Measurements from ENCODE around the gene GATA5.

The GATA5 gene

GRCh38 chr20:62425281-62426058 lies 50.3 kb downstream of the GATA5 start:
- H3K14ac ChIP-seq (ENCODE audit: low read length), result peak overlapping the region; percentile 91
- peak overlapping the region; percentile 72 for H3K18ac ChIP-seq (ENCODE audit: low read length)
- H3K9ac ChIP-seq (ENCODE audit: low read depth, low read length, poor library complexity), result peak overlapping the region; percentile 55
- H3K4me2 ChIP-seq (ENCODE audit: insufficient read depth, low read length, poor library complexity, severe bottlenecking), result no peak overlapping the region
- H3K4me1 ChIP-seq (ENCODE audit: control insufficient read depth in 2 of 2, insufficient read depth in 1 of 2, low read depth in 1 of 2, low read length in 2 of 2), result peaks cover 0 to 15% of the 10 kb centered on the region in 2 donors
- DNase-seq (ENCODE audit: low spot score), result no peak
- WGBS, 2 donors (ENCODE audit: extremely low coverage in 2 of 2, insufficient read length in 2 of 2, insufficient replicate concordance in 1 of 2), result no CpG with 5 or more reads among the region's 21 CpGs
- H2AK5ac ChIP-seq (ENCODE audit: low read depth, low read length), result peak overlapping the region; percentile 76
- no peak overlapping the region for H3K4ac ChIP-seq (ENCODE audit: low read length)
- H2BK5ac ChIP-seq (ENCODE audit: low read length), result no peak overlapping the region
- H4K91ac ChIP-seq (ENCODE audit: low read depth, low read length, poor library complexity), result no peak overlapping the region
- no peak overlapping the region for H3K27ac ChIP-seq (replicated peaks; ENCODE audit: low read length)
- H3K79me1 ChIP-seq (ENCODE audit: low read depth, low read length), result peaks cover 5% of the 10 kb centered on the region
- H2AFZ ChIP-seq (ENCODE audit: low read length), result no peak overlapping the region
- peak overlapping the region; percentile 89 for H2BK12ac ChIP-seq (ENCODE audit: low read length)
- H3K4me3 ChIP-seq (ENCODE audit: low read length in 2 of 2), result peak overlapping the region in 1 of 2 donors; percentile 36
- H3K9me3 ChIP-seq (replicated peaks in 1 of 2; ENCODE audit: control insufficient read depth in 2 of 2, insufficient read depth in 1 of 2, low read depth in 1 of 2, low read length in 2 of 2), result peaks cover 0 to 5% of the 10 kb centered on the region in 2 donors
- peak overlapping the region; percentile 87 for H2BK15ac ChIP-seq (ENCODE audit: low read length)
- no peak overlapping the region for H3K23ac ChIP-seq (ENCODE audit: low read depth, low read length, poor library complexity)
- H2BK120ac ChIP-seq (ENCODE audit: low read depth, low read length), result no peak overlapping the region
- H3K36me3 ChIP-seq (replicated peaks in 1 of 2; ENCODE audit: control insufficient read depth in 2 of 2, insufficient read depth in 2 of 2, low read length in 2 of 2), result no peaks in the 10 kb centered on the region
- H3K27me3 ChIP-seq (ENCODE audit: control insufficient read depth in 3 of 3, insufficient read depth in 3 of 3, low read depth in 1 of 3, low read length in 3 of 3), result peaks cover 0 to 36% (median 0%) of the 10 kb centered on the region in 3 experiments
- H4K8ac ChIP-seq (ENCODE audit: low read depth, low read length), result no peak overlapping the region

- Histone ChIP-seq H3K4ac (ENCODE audit: low read length) (no peak overlapping the region), H4K91ac (ENCODE audit: low read depth, low read length, poor library complexity) (no peak overlapping the region), H2AK5ac (ENCODE audit: low read depth, low read length) (peak overlapping the region; percentile 83), H3K9me3 (replicated peaks in 1 of 2; ENCODE audit: control insufficient read depth in 2 of 2, insufficient read depth in 1 of 2, low read depth in 1 of 2, low read length in 2 of 2) (peaks cover 0 to 5% of the 10 kb centered on the region in 2 donors), H3K79me1 (ENCODE audit: low read depth, low read length) (peaks cover 5% of the 10 kb centered on the region), H3K4me3 (ENCODE audit: low read length in 2 of 2) (no peak overlapping the region), H2BK120ac (ENCODE audit: low read depth, low read length) (no peak overlapping the region), H2BK5ac (ENCODE audit: low read length) (peak overlapping the region; percentile 17), H3K27ac (replicated peaks; ENCODE audit: low read length) (no peak overlapping the region), H2BK15ac (ENCODE audit: low read length) (peak overlapping the region; percentile 87), H2AFZ (ENCODE audit: low read length) (no peak overlapping the region), H3K4me2 (ENCODE audit: insufficient read depth, low read length, poor library complexity, severe bottlenecking) (no peak overlapping the region), H3K14ac (ENCODE audit: low read length) (peak overlapping the region; percentile 91), H3K18ac (ENCODE audit: low read length) (peak overlapping the region; percentile 80), H3K9ac (ENCODE audit: low read depth, low read length, poor library complexity) (peak overlapping the region; percentile 38), H2BK12ac (ENCODE audit: low read length) (peak overlapping the region; percentile 51), H4K8ac (ENCODE audit: low read depth, low read length) (no peak overlapping the region), H3K27me3 (ENCODE audit: control insufficient read depth in 3 of 3, insufficient read depth in 3 of 3, low read depth in 1 of 3, low read length in 3 of 3) (peaks cover 0 to 28% (median 0%) of the 10 kb centered on the region in 3 experiments), H3K4me1 (ENCODE audit: control insufficient read depth in 2 of 2, insufficient read depth in 1 of 2, low read depth in 1 of 2, low read length in 2 of 2) (peaks cover 0 to 15% of the 10 kb centered on the region in 2 donors), H3K23ac (ENCODE audit: low read depth, low read length, poor library complexity) (peak overlapping the region; percentile 92), H3K36me3 (replicated peaks in 1 of 2; ENCODE audit: control insufficient read depth in 2 of 2, insufficient read depth in 2 of 2, low read length in 2 of 2) (no peaks in the 10 kb centered on the region)
- no peak for DNase-seq (ENCODE audit: low spot score)
- no CpG with 5 or more reads among the region's 23 CpGs for WGBS, 2 donors (ENCODE audit: extremely low coverage in 2 of 2, insufficient read length in 2 of 2, insufficient replicate concordance in 1 of 2)
These were observed 51.3 kb downstream of the GATA5 start for GRCh38 chr20:62424249-62425107.

DNA sequence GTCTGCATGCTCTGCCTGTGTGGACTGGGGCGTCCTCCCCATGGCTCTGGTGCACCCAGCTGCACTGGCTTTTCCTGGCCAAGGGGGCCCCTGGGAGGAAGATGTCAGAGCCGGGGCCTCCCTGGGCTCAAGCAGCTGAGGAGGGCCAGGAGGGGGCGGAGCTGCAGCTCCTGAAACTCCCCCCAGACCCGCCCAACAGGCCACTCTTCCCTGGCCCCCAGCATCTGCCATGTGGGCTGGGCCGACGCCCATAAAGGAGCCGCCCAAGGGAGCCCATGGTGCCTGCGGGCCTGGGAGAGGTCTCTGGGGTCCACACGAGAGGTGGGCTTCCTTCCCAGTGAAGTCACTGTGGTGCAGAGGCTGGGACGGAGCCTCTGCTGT lies 52.5 kb downstream of the GATA5 start:
- Histone ChIP-seq H3K4ac (ENCODE audit: low read length) (no peak overlapping the region), H3K14ac (ENCODE audit: low read length) (peak overlapping the region; percentile 47), H3K4me2 (ENCODE audit: insufficient read depth, low read length, poor library complexity, severe bottlenecking) (no peak overlapping the region), H3K79me1 (ENCODE audit: low read depth, low read length) (peaks cover 5% of the 10 kb centered on the region), H3K9me3 (replicated peaks in 1 of 2; ENCODE audit: control insufficient read depth in 2 of 2, insufficient read depth in 1 of 2, low read depth in 1 of 2, low read length in 2 of 2) (peaks cover 0 to 5% of the 10 kb centered on the region in 2 donors), H3K4me3 (ENCODE audit: low read length in 2 of 2) (no peak overlapping the region), H4K91ac (ENCODE audit: low read depth, low read length, poor library complexity) (no peak overlapping the region), H3K9ac (ENCODE audit: low read depth, low read length, poor library complexity) (peak overlapping the region; percentile 44), H2AFZ (ENCODE audit: low read length) (no peak overlapping the region), H3K23ac (ENCODE audit: low read depth, low read length, poor library complexity) (peak overlapping the region; percentile 73), H3K27ac (replicated peaks; ENCODE audit: low read length) (no peak overlapping the region), H3K27me3 (ENCODE audit: control insufficient read depth in 3 of 3, insufficient read depth in 3 of 3, low read depth in 1 of 3, low read length in 3 of 3) (peaks cover 0 to 28% (median 0%) of the 10 kb centered on the region in 3 experiments), H2BK15ac (ENCODE audit: low read length) (peak overlapping the region; percentile 10), H3K18ac (ENCODE audit: low read length) (peak overlapping the region; percentile 59), H2BK120ac (ENCODE audit: low read depth, low read length) (no peak overlapping the region), H2BK12ac (ENCODE audit: low read length) (no peak overlapping the region), H3K4me1 (ENCODE audit: control insufficient read depth in 2 of 2, insufficient read depth in 1 of 2, low read depth in 1 of 2, low read length in 2 of 2) (peaks cover 0 to 14% of the 10 kb centered on the region in 2 donors), H4K8ac (ENCODE audit: low read depth, low read length) (no peak overlapping the region), H2AK5ac (ENCODE audit: low read depth, low read length) (peak overlapping the region; percentile 84), H3K36me3 (replicated peaks in 1 of 2; ENCODE audit: control insufficient read depth in 2 of 2, insufficient read depth in 2 of 2, low read length in 2 of 2) (no peaks in the 10 kb centered on the region), H2BK5ac (ENCODE audit: low read length) (no peak overlapping the region)
- no peak for DNase-seq (ENCODE audit: low spot score)
- WGBS, 2 donors (ENCODE audit: extremely low coverage in 2 of 2, insufficient read length in 2 of 2, insufficient replicate concordance in 1 of 2), result no CpG with 5 or more reads among the region's 10 CpGs
